ENCODE data around the gene FAM151B.

The FAM151B gene

DNA sequence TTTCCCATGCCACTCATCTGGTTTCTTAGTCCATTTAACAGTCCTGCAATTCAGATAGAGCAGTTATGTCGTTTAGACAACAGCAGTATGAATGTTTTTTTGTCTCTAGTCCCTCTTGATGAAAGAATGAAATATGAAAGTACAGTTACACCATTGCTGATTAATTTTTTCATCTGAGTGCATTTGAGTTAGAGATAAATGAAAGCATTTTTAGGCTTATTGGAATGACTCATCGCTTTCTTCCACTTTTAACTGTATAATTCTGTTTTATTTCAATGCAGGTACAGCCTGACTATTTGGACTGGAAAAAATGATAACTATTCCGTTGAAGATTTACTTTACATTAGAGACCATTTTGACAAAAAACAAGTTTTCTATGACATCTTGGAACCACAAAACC lies 53.5 kb downstream of the FAM151B start:
- TF ChIP-seq ZFX (IDR thresholded peaks at IDR 0.05; ENCODE audit: borderline replicate concordance), result no peak
- TF ChIP-seq, protein P1, sequence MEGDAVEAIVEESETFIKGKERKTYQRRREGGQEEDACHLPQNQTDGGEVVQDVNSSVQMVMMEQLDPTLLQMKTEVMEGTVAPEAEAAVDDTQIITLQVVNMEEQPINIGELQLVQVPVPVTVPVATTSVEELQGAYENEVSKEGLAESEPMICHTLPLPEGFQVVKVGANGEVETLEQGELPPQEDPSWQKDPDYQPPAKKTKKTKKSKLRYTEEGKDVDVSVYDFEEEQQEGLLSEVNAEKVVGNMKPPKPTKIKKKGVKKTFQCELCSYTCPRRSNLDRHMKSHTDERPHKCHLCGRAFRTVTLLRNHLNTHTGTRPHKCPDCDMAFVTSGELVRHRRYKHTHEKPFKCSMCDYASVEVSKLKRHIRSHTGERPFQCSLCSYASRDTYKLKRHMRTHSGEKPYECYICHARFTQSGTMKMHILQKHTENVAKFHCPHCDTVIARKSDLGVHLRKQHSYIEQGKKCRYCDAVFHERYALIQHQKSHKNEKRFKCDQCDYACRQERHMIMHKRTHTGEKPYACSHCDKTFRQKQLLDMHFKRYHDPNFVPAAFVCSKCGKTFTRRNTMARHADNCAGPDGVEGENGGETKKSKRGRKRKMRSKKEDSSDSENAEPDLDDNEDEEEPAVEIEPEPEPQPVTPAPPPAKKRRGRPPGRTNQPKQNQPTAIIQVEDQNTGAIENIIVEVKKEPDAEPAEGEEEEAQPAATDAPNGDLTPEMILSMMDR (IDR thresholded peaks at IDR 0.05), result no peak
- no peak overlapping the region for H3K27ac ChIP-seq

DNA sequence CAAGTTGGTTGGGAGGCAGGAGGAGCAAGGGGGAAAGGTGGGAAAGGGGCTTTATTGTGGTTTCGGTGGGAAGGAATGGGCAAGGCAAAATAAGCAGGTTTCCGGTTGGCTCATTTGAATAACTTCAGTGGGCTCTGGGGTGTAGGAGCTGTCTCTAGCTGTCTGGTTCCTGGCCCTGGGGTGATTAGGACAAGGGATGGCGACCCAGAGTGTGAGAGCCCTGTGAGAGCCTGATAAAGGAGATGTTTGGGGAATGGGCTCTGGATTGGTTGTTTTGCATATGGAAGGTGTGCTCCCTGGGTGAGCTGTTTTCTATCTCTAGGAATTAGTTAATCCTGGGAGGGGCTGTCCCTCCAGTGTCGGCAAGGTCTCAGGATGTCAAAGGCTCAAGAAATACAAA lies 66.7 kb downstream of the FAM151B start:
- TF ChIP-seq, protein P1 (IDR thresholded peaks at IDR 0.05), result no peak
- no peak for TF ChIP-seq ZFX (IDR thresholded peaks at IDR 0.05; ENCODE audit: borderline replicate concordance)

DNA sequence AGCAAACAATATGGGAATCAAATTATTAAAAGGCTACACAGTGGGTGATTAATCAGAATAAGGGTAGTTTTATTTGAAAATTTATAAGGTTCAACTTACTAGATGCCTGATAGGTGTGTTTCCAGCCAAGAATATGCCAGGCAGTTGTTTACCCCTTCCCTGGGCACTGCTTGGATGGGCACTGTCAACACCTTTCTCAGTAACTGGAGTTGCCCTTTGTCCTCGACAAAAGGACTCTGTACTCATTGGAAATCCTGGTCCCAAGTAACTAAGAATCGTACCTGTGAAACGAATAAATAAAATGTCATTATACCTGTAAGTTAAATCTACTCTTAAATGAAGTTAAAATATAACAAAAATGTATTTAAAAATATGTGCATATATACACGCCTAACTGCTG lies 67.2 kb downstream of the FAM151B start:
- H3K27ac ChIP-seq, result no peak overlapping the region
- TF ChIP-seq, protein P1 (IDR thresholded peaks at IDR 0.05), result no peak
- no peak for TF ChIP-seq ZFX (IDR thresholded peaks at IDR 0.05; ENCODE audit: borderline replicate concordance)

More for the DNA sequence above, 66.7 kb downstream of the FAM151B start:
- H3K27ac ChIP-seq, result no peak overlapping the region

DNA sequence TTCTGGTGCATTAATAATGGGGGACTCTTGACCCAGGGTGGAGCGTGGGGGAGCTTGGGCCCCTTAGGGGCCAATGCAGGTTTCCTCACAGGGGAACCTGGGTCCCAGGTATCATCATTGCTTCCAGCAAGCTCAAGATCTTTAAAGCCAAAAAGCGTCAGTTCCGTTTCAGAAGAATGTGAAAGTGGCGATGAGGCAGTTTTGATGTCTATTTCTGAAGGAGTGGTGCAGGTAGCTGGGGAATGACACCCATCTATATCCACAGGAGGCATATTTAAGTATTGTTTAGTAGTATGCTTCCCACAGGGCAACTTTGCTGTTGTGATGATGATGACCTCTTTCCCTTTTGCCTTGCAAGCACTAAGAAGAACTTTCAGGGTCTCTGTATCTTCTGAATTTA lies 71.3 kb downstream of the FAM151B start:
- TF ChIP-seq, protein P1 (IDR thresholded peaks at IDR 0.05), result no peak
- no peak for TF ChIP-seq ZFX (IDR thresholded peaks at IDR 0.05; ENCODE audit: borderline replicate concordance)
- H3K27ac ChIP-seq, result no peak overlapping the region

DNA sequence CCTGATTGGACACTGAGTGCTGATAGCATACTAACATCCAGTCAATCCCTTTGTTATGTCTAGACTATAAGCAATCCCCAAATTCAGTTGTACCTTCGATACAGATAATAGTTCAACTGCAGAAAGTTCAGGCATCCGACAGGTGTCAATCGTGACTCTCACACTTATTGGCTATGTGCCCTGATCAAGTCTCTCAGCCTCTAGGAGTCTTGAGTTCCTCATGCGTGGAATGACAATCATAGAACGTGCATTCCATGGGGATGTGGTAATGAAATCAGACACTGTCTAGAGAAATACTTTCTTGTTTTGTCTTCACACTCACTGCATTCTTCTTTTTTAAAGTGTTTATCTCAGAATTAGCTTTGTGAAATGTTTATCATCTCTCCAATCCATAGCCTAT lies 77.4 kb downstream of the FAM151B start:
- no peak overlapping the region for H3K27ac ChIP-seq
- TF ChIP-seq, protein P1 (IDR thresholded peaks at IDR 0.05), result no peak
- TF ChIP-seq ZFX (IDR thresholded peaks at IDR 0.05; ENCODE audit: borderline replicate concordance), result no peak

DNA sequence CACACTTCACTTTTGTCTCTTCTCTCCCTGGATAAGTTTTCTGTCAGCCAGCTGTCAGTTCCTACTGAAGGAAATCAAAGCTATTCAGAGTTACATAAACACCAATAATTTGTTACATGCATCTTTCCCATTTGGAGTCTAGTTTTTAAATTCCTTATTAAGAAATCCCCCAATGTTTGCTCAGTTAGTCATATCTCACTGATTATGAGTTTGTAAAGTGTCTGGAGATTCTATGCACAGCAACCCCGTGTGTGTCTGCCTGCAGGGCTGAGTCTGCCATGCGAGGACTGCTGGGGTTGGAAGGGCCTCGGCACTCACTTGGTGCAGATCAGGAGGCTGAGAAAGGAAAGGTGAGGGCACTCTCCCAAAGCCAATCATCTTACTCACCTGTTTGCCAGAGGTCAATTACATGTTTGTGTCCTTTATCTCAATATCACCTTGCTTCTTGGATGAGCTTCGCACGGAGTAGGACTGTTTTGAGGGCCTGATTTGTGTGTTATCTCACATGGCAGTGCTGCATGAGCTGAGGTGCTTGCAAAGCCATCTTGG lies 78.9 kb downstream of the FAM151B start:
- no peak for TF ChIP-seq ZFX (IDR thresholded peaks at IDR 0.05; ENCODE audit: borderline replicate concordance)
- TF ChIP-seq, protein P1 (IDR thresholded peaks at IDR 0.05), result no peak
- H3K27ac ChIP-seq, result no peak overlapping the region

DNA sequence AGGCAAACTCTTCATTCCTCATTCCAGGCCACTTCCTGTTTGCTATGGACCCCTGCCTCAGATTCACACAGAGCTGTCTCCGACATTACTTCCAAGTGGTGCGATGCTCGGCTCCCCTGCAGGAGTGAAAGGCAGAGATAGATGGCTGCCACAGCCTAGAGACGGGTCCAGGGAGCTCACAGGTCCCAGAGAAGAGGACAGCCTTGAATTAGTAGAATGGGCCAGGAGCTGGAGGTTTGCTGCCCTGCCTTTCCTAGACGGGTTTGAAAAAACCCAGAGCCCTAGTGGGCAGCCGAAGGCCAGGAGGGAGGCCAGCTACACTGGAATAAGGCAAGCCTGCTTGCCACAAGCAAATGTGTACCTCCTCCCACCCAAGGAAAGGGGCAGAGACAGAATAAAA lies 80.4 kb downstream of the FAM151B start:
- TF ChIP-seq, protein P1 (IDR thresholded peaks at IDR 0.05), result no peak
- no peak for TF ChIP-seq ZFX (IDR thresholded peaks at IDR 0.05; ENCODE audit: borderline replicate concordance)
- no peak overlapping the region for H3K27ac ChIP-seq

Data from 22Rv1 (cell line).